SU-DHL-6 (cell line): ENCODE data around the gene RAB36.

Source experiments
- H2AFZ ChIP-seq: fragments of 200-600 bp; sonication (generic); 2 replicates; pipeline ENCODE4 v1.6.1; 2014; ENCODE audit warnings: low read depth, mild to moderate bottlenecking, moderate library complexity, mixed read lengths, antibody characterized with exemption, low read length; ENCODE audit not compliant: severe bottlenecking
- H3F3A ChIP-seq: fragments of 200-600 bp; shearing (Covaris generic); 2 replicates; pipeline ENCODE4 v1.6.0; 2016; ENCODE audit warnings: antibody characterized with exemption, mild to moderate bottlenecking; ENCODE audit not compliant: insufficient read depth
- H3K27ac ChIP-seq: fragments of 200-600 bp; sonication (generic); 2 replicates; pipeline ENCODE4 v1.5.1; 2016; ENCODE audit warnings: low read depth, mild to moderate bottlenecking, low read length, moderate library complexity, mixed read lengths
- H3K27me3 ChIP-seq: fragments of 200-600 bp; sonication (generic), shearing (Covaris generic); 2 replicates; pipeline ENCODE4 v1.6.0; 2014; ENCODE audit warnings: mild to moderate bottlenecking, low read length
- H3K36me3 ChIP-seq: fragments of 200-600 bp; sonication (generic); 2 replicates; pipeline ENCODE4 v1.6.1; 2014; ENCODE audit warnings: mild to moderate bottlenecking, low read length, mixed read lengths
- H3K4me2 ChIP-seq: fragments of 300-600, 200-600 bp; shearing (Covaris generic), sonication (generic); 2 replicates; pipeline ENCODE4 v1.6.0; 2014; ENCODE audit warnings: low read length, low read depth, mild to moderate bottlenecking; ENCODE audit not compliant: poor library complexity, severe bottlenecking
- H3K4me3 ChIP-seq: fragments of 200-600 bp; sonication (generic); 2 replicates; pipeline ENCODE4 v1.5.1; 2014; ENCODE audit warnings: antibody characterized with exemption, low read length, mild to moderate bottlenecking, mixed read lengths; ENCODE audit not compliant: insufficient read depth, poor library complexity, severe bottlenecking
- H3K79me2 ChIP-seq: fragments of 200-600 bp; sonication (generic); 2 replicates; pipeline ENCODE4 v1.6.1; 2014; ENCODE audit warnings: mild to moderate bottlenecking, low read length, moderate library complexity; ENCODE audit not compliant: insufficient read depth
- H3K9ac ChIP-seq: fragments of 200-600 bp; sonication (generic); 2 replicates; pipeline ENCODE4 v1.7.0; 2014; ENCODE audit warnings: mild to moderate bottlenecking, low read length
- H3K9me2 ChIP-seq: fragments of 200-600 bp; sonication (generic); replicated peaks from 2 replicates; pipeline ENCODE4 v1.6.1; 2014; ENCODE audit warnings: low read length; ENCODE audit not compliant: insufficient read depth
- H3K9me3 ChIP-seq: fragments of 200-600 bp; sonication (generic); 2 replicates; pipeline ENCODE4 v1.6.1; 2014; ENCODE audit warnings: low read length, mixed read lengths; ENCODE audit not compliant: insufficient read depth
- H4K20me1 ChIP-seq: fragments of 200-600 bp; sonication (generic); 2 replicates; pipeline ENCODE4 v1.6.1; 2014; ENCODE audit warnings: low read depth, mild to moderate bottlenecking, antibody characterized with exemption, low read length, moderate library complexity, mixed read lengths
- CTCF ChIP-seq: fragments of 200-600 bp; sonication (generic); IDR thresholded peaks from one replicate; pipeline ENCODE4 v1.5.1; 2017; ENCODE audit warnings: antibody characterized with exemption, mild to moderate bottlenecking, low read length, moderate library complexity; ENCODE audit not compliant: insufficient read depth, poor library complexity, severe bottlenecking
- EZH2phosphoT487 ChIP-seq: fragments of 200-600 bp; sonication (generic), shearing (Covaris generic); conservative IDR thresholded peaks from 2 replicates; pipeline ENCODE4 v1.6.1; 2018; ENCODE audit warnings: mild to moderate bottlenecking, antibody characterized with exemption, low read length, moderate library complexity, mixed read lengths

Gene RAB36

GRCh38 chr22:23102776-23103175 is 42.5 kb upstream of the RAB36 start:
- TF ChIP-seq CTCF (no peak), EZH2phosphoT487 (no peak)
- Histone ChIP-seq H3K4me3 (no peak overlapping the region), H3F3A (no peaks in the 10 kb centered on the region), H2AFZ (no peak overlapping the region), H3K9me3 (no peaks in the 10 kb centered on the region), H3K9me2 (no peaks in the 10 kb centered on the region), H3K79me2 (no peaks in the 10 kb centered on the region), H4K20me1 (no peaks in the 10 kb centered on the region), H3K4me2 (no peak overlapping the region), H3K36me3 (no peaks in the 10 kb centered on the region), H3K27ac (no peak overlapping the region), H3K9ac (no peak overlapping the region), H3K27me3 (no peaks in the 10 kb centered on the region)

GRCh38 chr22:23103199-23103954 is 41.9 kb upstream of the RAB36 start:
- Histone ChIP-seq H3K36me3 (no peaks in the 10 kb centered on the region), H3K9ac (no peak overlapping the region), H4K20me1 (no peaks in the 10 kb centered on the region), H2AFZ (no peak overlapping the region), H3K4me3 (no peak overlapping the region), H3F3A (no peaks in the 10 kb centered on the region), H3K27me3 (no peaks in the 10 kb centered on the region), H3K79me2 (no peaks in the 10 kb centered on the region), H3K4me2 (no peak overlapping the region), H3K9me2 (no peaks in the 10 kb centered on the region), H3K27ac (no peak overlapping the region), H3K9me3 (no peaks in the 10 kb centered on the region)
- TF ChIP-seq CTCF (no peak), EZH2phosphoT487 (no peak)

GRCh38 chr22:23104187-23104971 is 40.9 kb upstream of the RAB36 start:
- H3K27ac ChIP-seq: no peak overlapping the region
- no peak overlapping the region for H3K4me2 ChIP-seq
- H3K4me3 ChIP-seq: no peak overlapping the region
- H3K9me3 ChIP-seq: no peaks in the 10 kb centered on the region
- no peaks in the 10 kb centered on the region for H3K79me2 ChIP-seq
- H3F3A ChIP-seq: no peaks in the 10 kb centered on the region
- no peaks in the 10 kb centered on the region for H3K36me3 ChIP-seq
- no peaks in the 10 kb centered on the region for H3K9me2 ChIP-seq
- H3K27me3 ChIP-seq: no peaks in the 10 kb centered on the region
- H4K20me1 ChIP-seq: no peaks in the 10 kb centered on the region
- no peak overlapping the region for H2AFZ ChIP-seq
- TF ChIP-seq EZH2phosphoT487 (no peak), CTCF (no peak)
- H3K9ac ChIP-seq: no peak overlapping the region
